Stimulated activated naive CD8-positive, alpha-beta T cell treated with anti-CD3 and anti-CD28 coated beads, Interleukin-15, Interleukin-2, amounts not matched to agents 100 ng/mL and 50 ng/mL, for 24 hours (primary cell): ENCODE data around the gene GP1BA.

Experiments used
- H3K27ac Mint-ChIP-seq: one replicate; pipeline ENCODE4 v1.8.0; 2021; ENCODE audit warnings: mild to moderate bottlenecking, mixed read lengths
- H3K27me3 Mint-ChIP-seq: one replicate; pipeline ENCODE4 v1.8.0; 2021; ENCODE audit warnings: mixed read lengths
- H3K36me3 Mint-ChIP-seq: one replicate; pipeline ENCODE4 v1.8.0; 2021; ENCODE audit warnings: low read depth, mixed read lengths
- H3K4me1 Mint-ChIP-seq: one replicate; pipeline ENCODE4 v1.8.0; 2021; ENCODE audit warnings: low read depth, mixed read lengths
- H3K4me3 Mint-ChIP-seq: one replicate; pipeline ENCODE4 v1.8.0; 2021; ENCODE audit warnings: mild to moderate bottlenecking, mixed read lengths
- H3K9me3 Mint-ChIP-seq: one replicate; pipeline ENCODE4 v1.8.0; 2021; ENCODE audit warnings: mixed read lengths

The GP1BA gene

DNA sequence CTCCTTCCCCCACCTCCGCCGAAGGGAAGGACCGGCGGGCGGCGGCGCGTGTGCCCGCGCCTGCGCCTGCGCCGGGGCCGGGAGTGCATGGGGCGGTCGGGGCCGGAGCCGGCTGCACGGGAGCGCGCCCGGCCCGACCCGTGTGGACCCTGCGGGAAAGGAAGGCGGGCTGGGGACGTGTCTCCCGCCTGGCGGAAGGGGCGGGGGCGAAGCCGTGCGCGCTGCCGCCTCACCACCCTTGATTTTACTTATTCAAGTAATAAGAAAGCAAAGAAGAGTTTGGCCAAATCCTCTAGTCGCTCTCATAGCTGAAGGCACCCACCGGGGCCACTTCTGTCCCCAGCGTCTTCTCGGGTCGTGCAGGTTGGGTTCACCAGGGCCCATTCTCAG is 16.8 kb downstream of the GP1BA start:
- peaks cover 47% of the 10 kb centered on the region for H3K4me1 Mint-ChIP-seq
- H3K27ac Mint-ChIP-seq: peak overlapping the region; percentile 99
- no peaks in the 10 kb centered on the region for H3K27me3 Mint-ChIP-seq
- peak overlapping the region; percentile 93 for H3K4me3 Mint-ChIP-seq
- no peaks in the 10 kb centered on the region for H3K9me3 Mint-ChIP-seq
- H3K36me3 Mint-ChIP-seq: peaks cover 38% of the 10 kb centered on the region

- peaks cover 42% of the 10 kb centered on the region for H3K4me1 Mint-ChIP-seq
- H3K27ac Mint-ChIP-seq: peak overlapping the region; percentile 81
- H3K9me3 Mint-ChIP-seq: no peaks in the 10 kb centered on the region
- H3K27me3 Mint-ChIP-seq: no peaks in the 10 kb centered on the region
- H3K4me3 Mint-ChIP-seq: peak overlapping the region; percentile 93
- H3K36me3 Mint-ChIP-seq: peaks cover 32% of the 10 kb centered on the region
Observed at GRCh38 chr17:4949321-4950074, 17.4 kb downstream of the GP1BA start.

DNA sequence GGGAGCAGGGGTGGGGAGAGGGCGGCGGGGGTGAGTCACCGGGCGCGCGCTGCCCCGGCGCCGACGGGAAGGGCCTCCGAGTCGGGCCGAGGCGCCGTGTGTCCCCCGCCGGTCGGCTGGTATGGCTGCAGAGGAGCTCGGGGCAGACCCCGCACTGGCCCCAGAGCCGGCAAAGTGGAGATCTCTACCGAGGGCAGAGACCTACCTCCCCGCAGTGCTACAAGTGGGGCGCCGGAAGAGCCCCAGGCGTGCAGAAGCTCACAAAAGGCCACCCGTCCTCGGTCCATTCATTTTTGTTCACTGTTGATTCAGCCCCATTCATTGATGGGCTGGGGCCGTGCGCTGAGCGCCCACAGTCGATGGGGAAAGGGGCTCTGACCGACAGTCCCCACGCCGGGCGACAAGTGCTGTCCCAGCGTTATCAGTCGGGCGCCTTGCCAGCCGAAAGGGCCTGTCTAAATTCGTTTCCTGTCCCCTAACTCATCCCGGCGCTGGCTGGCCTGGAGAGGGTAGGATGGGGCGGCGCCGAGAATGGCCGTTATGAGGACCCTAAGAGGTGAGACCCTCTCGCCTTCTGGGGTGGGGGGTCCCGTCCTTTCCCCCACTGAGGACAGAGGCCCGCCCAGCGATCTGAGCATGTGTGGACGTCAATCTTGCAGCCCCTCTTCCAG is 18.1 kb downstream of the GP1BA start:
- peak overlapping the region; percentile 96 for H3K27ac Mint-ChIP-seq
- H3K9me3 Mint-ChIP-seq: no peaks in the 10 kb centered on the region
- peaks cover 25% of the 10 kb centered on the region for H3K36me3 Mint-ChIP-seq
- H3K4me3 Mint-ChIP-seq: peak overlapping the region; percentile 86
- peaks cover 35% of the 10 kb centered on the region for H3K4me1 Mint-ChIP-seq
- H3K27me3 Mint-ChIP-seq: no peaks in the 10 kb centered on the region

- H3K27me3 Mint-ChIP-seq: no peaks in the 10 kb centered on the region
- peak within 1 kb of the TSS; percentile 86 for H3K4me3 Mint-ChIP-seq
- H3K27ac Mint-ChIP-seq: peak within 1 kb of the TSS; percentile 96
- H3K36me3 Mint-ChIP-seq: peaks cover 20% of the 10 kb centered on the region
- peaks cover 29% of the 10 kb centered on the region for H3K4me1 Mint-ChIP-seq
- H3K9me3 Mint-ChIP-seq: no peaks in the 10 kb centered on the region
Observed at GRCh38 chr17:4950746-4951204, 18.7 kb downstream of the GP1BA start, which contains the start of gene ENO3. Gene ENO3 (plus strand): TSS chr17:4951119. CDS start chr17:4951830, 711 bp downstream.

- Mint-ChIP-seq H3K4me3 (peak overlapping the region; percentile 86), H3K9me3 (no peaks in the 10 kb centered on the region), H3K4me1 (peaks cover 29% of the 10 kb centered on the region), H3K27me3 (no peaks in the 10 kb centered on the region), H3K27ac (peak overlapping the region; percentile 96), H3K36me3 (peaks cover 12% of the 10 kb centered on the region)
Observed at GRCh38 chr17:4951486-4951885, 19.4 kb downstream of the GP1BA start.

DNA sequence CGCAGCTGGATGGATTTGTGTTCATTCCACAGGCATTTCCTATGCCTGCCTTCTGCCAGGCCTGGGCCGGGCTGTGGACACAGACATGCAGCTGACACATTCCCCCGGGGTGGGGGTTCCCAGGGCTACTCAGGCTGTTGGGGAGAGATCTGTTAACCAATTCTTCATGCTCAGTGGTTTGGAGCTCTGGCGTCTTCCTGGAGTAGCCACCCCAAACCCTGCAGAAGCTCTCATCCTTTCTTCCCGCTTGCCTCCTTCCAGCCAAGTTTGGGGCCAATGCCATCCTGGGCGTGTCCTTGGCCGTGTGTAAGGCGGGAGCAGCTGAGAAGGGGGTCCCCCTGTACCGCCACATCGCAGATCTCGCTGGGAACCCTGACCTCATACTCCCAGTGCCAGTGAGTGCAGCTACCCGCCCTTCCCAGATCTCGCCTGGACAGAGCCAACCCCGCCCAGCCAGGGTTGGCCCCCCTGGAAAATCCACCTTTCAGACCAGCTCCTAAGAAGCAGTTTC is 21.4 kb downstream of the GP1BA start:
- Mint-ChIP-seq H3K4me3 (no peak overlapping the region), H3K27me3 (no peaks in the 10 kb centered on the region), H3K36me3 (no peaks in the 10 kb centered on the region), H3K4me1 (peaks cover 26% of the 10 kb centered on the region), H3K27ac (no peak overlapping the region), H3K9me3 (no peaks in the 10 kb centered on the region)

GRCh38 chr17:4955091-4955490 is 23.0 kb downstream of the GP1BA start:
- no peak overlapping the region for H3K4me3 Mint-ChIP-seq
- no peaks in the 10 kb centered on the region for H3K9me3 Mint-ChIP-seq
- H3K27me3 Mint-ChIP-seq: no peaks in the 10 kb centered on the region
- H3K36me3 Mint-ChIP-seq: no peaks in the 10 kb centered on the region
- no peak overlapping the region for H3K27ac Mint-ChIP-seq
- H3K4me1 Mint-ChIP-seq: peaks cover 26% of the 10 kb centered on the region

- H3K9me3 Mint-ChIP-seq: no peaks in the 10 kb centered on the region
- no peaks in the 10 kb centered on the region for H3K27me3 Mint-ChIP-seq
- no peak overlapping the region for H3K27ac Mint-ChIP-seq
- peaks cover 7% of the 10 kb centered on the region for H3K36me3 Mint-ChIP-seq
- H3K4me3 Mint-ChIP-seq: no peak overlapping the region
- H3K4me1 Mint-ChIP-seq: peaks cover 12% of the 10 kb centered on the region
Observed at GRCh38 chr17:4956493-4957061, 24.5 kb downstream of the GP1BA start.

- H3K27me3 Mint-ChIP-seq: no peaks in the 10 kb centered on the region
- peaks cover 8% of the 10 kb centered on the region for H3K4me1 Mint-ChIP-seq
- no peaks in the 10 kb centered on the region for H3K9me3 Mint-ChIP-seq
- H3K36me3 Mint-ChIP-seq: peaks cover 10% of the 10 kb centered on the region
- no peak overlapping the region for H3K27ac Mint-ChIP-seq
- no peak overlapping the region for H3K4me3 Mint-ChIP-seq
Observed at GRCh38 chr17:4958102-4958501, 26.0 kb downstream of the GP1BA start.

- no peaks in the 10 kb centered on the region for H3K9me3 Mint-ChIP-seq
- H3K4me1 Mint-ChIP-seq: peaks cover 8% of the 10 kb centered on the region
- H3K4me3 Mint-ChIP-seq: no peak overlapping the region
- H3K36me3 Mint-ChIP-seq: peaks cover 10% of the 10 kb centered on the region
- no peak overlapping the region for H3K27ac Mint-ChIP-seq
- H3K27me3 Mint-ChIP-seq: no peaks in the 10 kb centered on the region
Observed at GRCh38 chr17:4959261-4959965, 27.3 kb downstream of the GP1BA start.

- Mint-ChIP-seq H3K9me3 (no peaks in the 10 kb centered on the region), H3K36me3 (peaks cover 15% of the 10 kb centered on the region), H3K27me3 (no peaks in the 10 kb centered on the region), H3K27ac (no peak overlapping the region), H3K4me1 (peaks cover 12% of the 10 kb centered on the region), H3K4me3 (no peak overlapping the region)
Observed at GRCh38 chr17:4960279-4960922, 28.3 kb downstream of the GP1BA start.

GRCh38 chr17:4965311-4965986 is 33.4 kb downstream of the GP1BA start:
- no peaks in the 10 kb centered on the region for H3K27me3 Mint-ChIP-seq
- peaks cover 24% of the 10 kb centered on the region for H3K36me3 Mint-ChIP-seq
- no peaks in the 10 kb centered on the region for H3K9me3 Mint-ChIP-seq
- no peak overlapping the region for H3K4me3 Mint-ChIP-seq
- peaks cover 34% of the 10 kb centered on the region for H3K4me1 Mint-ChIP-seq
- H3K27ac Mint-ChIP-seq: peak overlapping the region; percentile 38

DNA sequence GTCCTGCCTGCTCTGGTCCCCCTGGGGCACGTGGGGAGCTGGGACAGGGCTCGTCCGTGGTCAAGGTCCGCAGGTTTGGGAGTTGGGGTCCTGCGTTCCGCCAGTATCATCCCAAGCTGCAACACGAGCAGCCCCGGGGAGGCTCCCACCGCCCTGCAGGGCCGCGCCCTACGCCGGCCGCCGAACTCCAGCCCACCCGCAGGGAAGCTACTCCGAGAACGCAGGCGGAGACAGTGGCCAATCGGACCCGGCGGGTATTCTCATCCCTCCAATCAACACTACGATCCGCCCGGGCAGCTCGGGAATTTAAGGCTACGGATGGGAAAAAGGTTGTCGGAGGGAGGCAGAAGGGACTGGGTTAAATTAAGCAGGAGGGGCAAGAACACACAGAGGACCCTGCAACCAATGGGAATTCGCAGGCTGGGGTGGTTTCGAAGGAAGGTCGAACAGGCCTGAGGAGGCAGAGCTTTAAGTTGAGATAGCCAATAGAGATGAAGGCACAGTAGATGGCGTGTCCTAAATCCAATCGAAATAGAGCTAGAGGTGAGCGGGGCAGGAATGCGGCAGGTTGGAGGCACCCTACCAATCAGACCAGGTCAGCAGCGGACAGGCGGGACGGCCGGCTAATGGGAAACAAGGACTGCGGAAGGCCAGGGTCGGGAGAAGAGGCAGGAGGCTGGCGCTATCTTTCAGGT is 34.9 kb downstream of the GP1BA start:
- peaks cover 43% of the 10 kb centered on the region for H3K4me1 Mint-ChIP-seq
- no peak overlapping the region for H3K4me3 Mint-ChIP-seq
- no peaks in the 10 kb centered on the region for H3K9me3 Mint-ChIP-seq
- H3K27ac Mint-ChIP-seq: no peak overlapping the region
- H3K27me3 Mint-ChIP-seq: no peaks in the 10 kb centered on the region
- peaks cover 29% of the 10 kb centered on the region for H3K36me3 Mint-ChIP-seq
